Measurements from ENCODE around the gene RNU7-1. TPM values are rescaled to one million over a fixed set of nuclear protein-coding genes. Genes with fewer than 3 reads are reported as not detected.
"Not testable (repeated sequence)": the region's sequence is repeated elsewhere in the genome, so short reads cannot be mapped to it uniquely, and the experiment has no call there.

RNU7-1 gene
- total RNA-seq (2014; rRNA removed; shearing (Covaris generic)): not detected in 2 replicates

GRCh38 chr12:6943722-6944380 is at the start of gene RNU7-1, which contains the start of gene C12orf57:
TSS of gene RNU7-1 (plus strand) at chr12:6943816.
TSS of gene C12orf57 (plus strand) at chr12:6944022. CDS start at chr12:6944122, 100 bp downstream.
- H3K9me3 ChIP-seq (replicated peaks): no peaks in the 10 kb centered on the region
- H3K4me1 ChIP-seq (replicated peaks): peaks cover 27% of the 10 kb centered on the region
- H3K36me3 ChIP-seq: peaks cover 60% of the 10 kb centered on the region
- H3K4me3 ChIP-seq: peak within 1 kb of the TSS; percentile 46
- DNase-seq (ENCODE audit: low read depth in 1 of 2, low spot score in 2 of 2): peak; percentile 91 to 98
- peak within 1 kb of the TSS; percentile 96 for H3K27ac ChIP-seq
- no peaks in the 10 kb centered on the region; the same call in 1 of the 2 replicates for H3K27me3 ChIP-seq (replicated peaks)

- no peak overlapping the region for H3K4me3 ChIP-seq
- no peak for DNase-seq (ENCODE audit: low read depth in 1 of 2, low spot score in 2 of 2)
- H3K27me3 ChIP-seq (replicated peaks): no peaks in the 10 kb centered on the region
- no peak overlapping the region for H3K27ac ChIP-seq
- H3K9me3 ChIP-seq (replicated peaks): no peaks in the 10 kb centered on the region
- H3K36me3 ChIP-seq: no peaks in the 10 kb centered on the region
- peaks cover 14% of the 10 kb centered on the region for H3K4me1 ChIP-seq (replicated peaks)
Measured at GRCh38 chr12:6894321-6894720, 49.3 kb upstream of the RNU7-1 start.

GRCh38 chr12:6896846-6897435 is 46.7 kb upstream of the RNU7-1 start:
- H3K4me3 ChIP-seq: no peak overlapping the region
- no peak for DNase-seq (ENCODE audit: low read depth in 1 of 2, low spot score in 2 of 2)
- H3K27me3 ChIP-seq (replicated peaks): no peaks in the 10 kb centered on the region
- H3K27ac ChIP-seq: no peak overlapping the region
- H3K9me3 ChIP-seq (replicated peaks): no peaks in the 10 kb centered on the region
- H3K4me1 ChIP-seq (replicated peaks): peaks cover 9% of the 10 kb centered on the region
- no peaks in the 10 kb centered on the region for H3K36me3 ChIP-seq

GRCh38 chr12:6899427-6899826 is 44.2 kb upstream of the RNU7-1 start:
- Histone ChIP-seq H3K4me1 (replicated peaks) (peaks cover 18% of the 10 kb centered on the region), H3K4me3 (no peak overlapping the region), H3K9me3 (replicated peaks) (no peaks in the 10 kb centered on the region)

GRCh38 chr12:6899837-6900519 is 43.6 kb upstream of the RNU7-1 start:
- H3K27ac ChIP-seq: no peak overlapping the region
- H3K4me3 ChIP-seq: no peak overlapping the region
- no peaks in the 10 kb centered on the region for H3K9me3 ChIP-seq (replicated peaks)
- no peaks in the 10 kb centered on the region for H3K27me3 ChIP-seq (replicated peaks)
- H3K36me3 ChIP-seq: no peaks in the 10 kb centered on the region
- peak in 1 of 2 experiments; percentile 21 for DNase-seq (ENCODE audit: low read depth in 1 of 2, low spot score in 2 of 2)
- H3K4me1 ChIP-seq (replicated peaks): peaks cover 21% of the 10 kb centered on the region

More at GRCh38 chr12:6899427-6899826, 44.2 kb upstream of the RNU7-1 start:
- H3K27ac ChIP-seq: no peak overlapping the region
- no peak for DNase-seq (ENCODE audit: low read depth in 1 of 2, low spot score in 2 of 2)
- H3K36me3 ChIP-seq: no peaks in the 10 kb centered on the region
- no peaks in the 10 kb centered on the region for H3K27me3 ChIP-seq (replicated peaks)

- Histone ChIP-seq H3K36me3 (0 out of 2 replicates have a peak, but pooled peaks cover 7% of the 10 kb centered on the region), H3K27ac (no peak overlapping the region)
Measured at GRCh38 chr12:6902448-6902847, 41.2 kb upstream of the RNU7-1 start.

GRCh38 chr12:6903722-6904121 is 39.9 kb upstream of the RNU7-1 start:
- Histone ChIP-seq H3K4me1 (replicated peaks) (peaks cover 27% of the 10 kb centered on the region), H3K27me3 (replicated peaks) (no peaks in the 10 kb centered on the region), H3K36me3 (0 out of 2 replicates have a peak, but pooled peaks cover 7% of the 10 kb centered on the region), H3K4me3 (no peak overlapping the region), H3K27ac (no peak overlapping the region), H3K9me3 (replicated peaks) (no peaks in the 10 kb centered on the region)
- DNase-seq (ENCODE audit: low read depth in 1 of 2, low spot score in 2 of 2): no peak

More at GRCh38 chr12:6902448-6902847, 41.2 kb upstream of the RNU7-1 start:
- no peak overlapping the region for H3K4me3 ChIP-seq
- peaks cover 27% of the 10 kb centered on the region for H3K4me1 ChIP-seq (replicated peaks)
- DNase-seq (ENCODE audit: low read depth in 1 of 2, low spot score in 2 of 2): no peak
- no peaks in the 10 kb centered on the region for H3K27me3 ChIP-seq (replicated peaks)
- no peaks in the 10 kb centered on the region for H3K9me3 ChIP-seq (replicated peaks)

GRCh38 chr12:6904280-6905276 is 39.0 kb upstream of the RNU7-1 start, which contains the start of gene LRRC23:
TSS of gene LRRC23 (plus strand) at chr12:6904822. CDS start at chr12:6905634, 812 bp downstream.
- no peaks in the 10 kb centered on the region for H3K9me3 ChIP-seq (replicated peaks)
- peaks cover 27% of the 10 kb centered on the region for H3K4me1 ChIP-seq (replicated peaks)
- DNase-seq (ENCODE audit: low read depth in 1 of 2, low spot score in 2 of 2): peak; percentile 93 to 97
- H3K27ac ChIP-seq: peak within 1 kb of the TSS; percentile 64
- H3K4me3 ChIP-seq: peak within 1 kb of the TSS; percentile 61
- H3K36me3 ChIP-seq: 0 out of 2 replicates have a peak, but pooled peaks cover 7% of the 10 kb centered on the region
- H3K27me3 ChIP-seq (replicated peaks): no peaks in the 10 kb centered on the region

- Histone ChIP-seq H3K36me3 (0 out of 2 replicates have a peak, but pooled peaks cover 7% of the 10 kb centered on the region), H3K4me3 (peak overlapping the region; percentile 61), H3K9me3 (replicated peaks) (no peaks in the 10 kb centered on the region), H3K27me3 (replicated peaks) (no peaks in the 10 kb centered on the region), H3K27ac (no peak overlapping the region), H3K4me1 (replicated peaks) (peaks cover 18% of the 10 kb centered on the region)
- DNase-seq (ENCODE audit: low read depth in 1 of 2, low spot score in 2 of 2): no peak
Measured at GRCh38 chr12:6905414-6906040, 38.1 kb upstream of the RNU7-1 start.

- not testable (repeated sequence) for H3K36me3 ChIP-seq; DNase-seq (ENCODE audit: low read depth in 1 of 2, low spot score in 2 of 2); H3K27ac ChIP-seq; H3K9me3 ChIP-seq (replicated peaks); H3K27me3 ChIP-seq (replicated peaks); H3K4me3 ChIP-seq
- H3K4me1 ChIP-seq (replicated peaks): peaks cover 18% of the 10 kb centered on the region
Measured at GRCh38 chr12:6908141-6908540, 35.5 kb upstream of the RNU7-1 start.

- H3K27ac ChIP-seq: no peak overlapping the region
- H3K9me3 ChIP-seq (replicated peaks): no peaks in the 10 kb centered on the region
- H3K27me3 ChIP-seq (replicated peaks): no peaks in the 10 kb centered on the region
- DNase-seq (ENCODE audit: low read depth in 1 of 2, low spot score in 2 of 2): no peak
- peaks cover 17% of the 10 kb centered on the region for H3K4me1 ChIP-seq (replicated peaks)
- H3K36me3 ChIP-seq: 0 out of 2 replicates have a peak, but pooled peaks cover 7% of the 10 kb centered on the region
- H3K4me3 ChIP-seq: no peak overlapping the region
Measured at GRCh38 chr12:6909421-6910145, 34.0 kb upstream of the RNU7-1 start.

Measured in SJSA1 (cell line).